ENCODE measurements around the gene LRIG2.

LRIG2 gene

DNA sequence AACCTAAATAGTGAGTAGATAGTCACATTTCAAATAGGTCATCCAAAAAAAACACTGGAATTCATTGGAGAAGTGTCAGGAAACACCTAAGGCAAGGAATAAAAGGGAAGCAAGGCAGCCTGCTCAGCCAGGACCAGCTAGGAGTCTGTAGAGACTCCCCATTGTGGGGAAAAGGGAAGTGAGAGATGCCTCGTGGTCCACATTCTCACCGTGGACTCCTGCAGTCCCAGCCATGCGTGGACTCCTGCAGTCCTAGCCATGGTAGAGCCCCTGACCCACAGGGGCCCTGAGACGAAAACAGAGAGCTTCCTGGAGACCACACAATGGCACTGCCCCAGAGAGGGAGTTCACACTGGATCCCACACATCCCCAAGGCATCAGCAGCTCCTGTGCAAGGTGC lies 97.5 kb downstream of the LRIG2 start:
- no peak for DNase-seq

DNA sequence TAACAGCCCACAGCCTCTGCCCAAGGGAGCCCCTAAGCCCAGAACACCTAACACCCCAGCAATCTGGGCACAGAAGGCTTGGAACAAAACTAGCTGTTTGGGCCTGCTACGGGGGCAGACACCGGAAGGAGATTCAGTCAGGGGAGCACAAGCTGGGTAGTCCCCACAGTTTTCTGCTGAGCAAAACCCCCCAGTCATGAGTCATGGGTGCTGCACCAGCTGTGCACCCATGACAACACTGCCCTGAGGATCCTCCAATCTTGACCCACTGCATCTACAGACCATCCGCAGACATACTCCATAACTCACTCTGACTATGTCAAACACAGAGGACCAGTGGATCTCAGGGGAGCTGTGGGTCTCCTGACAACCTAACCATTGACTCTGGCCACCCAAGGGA lies 105.1 kb downstream of the LRIG2 start:
- no peak for DNase-seq

DNA sequence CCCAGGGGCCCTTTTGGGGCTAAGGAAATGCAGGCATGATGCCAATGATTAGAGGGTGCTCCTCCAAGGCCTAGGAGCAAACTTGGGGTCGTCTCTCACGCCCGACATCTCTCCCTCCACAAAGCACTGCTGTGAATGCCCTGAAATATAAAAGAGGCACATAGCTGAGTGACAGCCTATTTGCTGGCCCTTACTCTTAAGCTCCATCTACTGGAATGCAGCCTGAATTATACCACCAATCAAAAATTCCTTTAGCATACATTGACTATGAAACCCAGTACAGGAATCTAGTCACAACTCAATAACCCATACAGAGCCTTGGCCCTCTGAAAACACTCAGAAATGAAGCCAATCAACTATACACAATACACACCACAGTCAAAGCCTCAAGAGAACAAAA lies 105.5 kb downstream of the LRIG2 start:
- no peak for DNase-seq
